GM23338 (cell line): ENCODE data around the gene NEK4. TPM values are rescaled to one million over a fixed set of nuclear protein-coding genes. Genes with fewer than 3 reads are reported as not detected.

Source experiments
- ATAC-seq: fragments of 200-7000 bp; cut with Tn5 transposase; 3 replicates; pipeline ENCODE4 v1.9.1; 2020
- DNase-seq: peaks from one replicate; pipeline ENCODE4 v3.0.0-alpha.2; 2015; ENCODE audit warnings: low spot score
- H2AFZ ChIP-seq: fragments of 200-600 bp; sonication (generic); 2 replicates; pipeline ENCODE4 v1.8.0; 2016; ENCODE audit warnings: antibody characterized with exemption, mild to moderate bottlenecking, moderate library complexity
- H3F3A ChIP-seq: fragments of 200-600 bp; sonication (generic); replicated peaks from 2 replicates; pipeline ENCODE4 v1.8.0; 2017; ENCODE audit warnings: antibody characterized with exemption, mixed run types, low read depth
- H3K27ac ChIP-seq: fragments of 200-600 bp; sonication (generic); 2 replicates; pipeline ENCODE4 v1.6.1; 2016; ENCODE audit warnings: low read depth
- H3K27me3 ChIP-seq: fragments of 200-600 bp; sonication (generic); 2 replicates; pipeline ENCODE4 v1.8.0; 2016; ENCODE audit warnings: mild to moderate bottlenecking, mixed run types, moderate library complexity; ENCODE audit not compliant: insufficient read depth
- H3K36me3 ChIP-seq: fragments of 200-600 bp; sonication (generic); 2 replicates; pipeline ENCODE4 v1.8.0; 2016; ENCODE audit warnings: mild to moderate bottlenecking; ENCODE audit not compliant: insufficient read depth
- H3K4me1 ChIP-seq: fragments of 200-600 bp; sonication (generic); 2 replicates; pipeline ENCODE4 v1.8.0; 2016; ENCODE audit warnings: mild to moderate bottlenecking, moderate library complexity; ENCODE audit not compliant: insufficient read depth
- H3K4me2 ChIP-seq: fragments of 200-600 bp; sonication (generic); 2 replicates; pipeline ENCODE4 v1.7.1; 2017; ENCODE audit warnings: mixed run types
- H3K4me3 ChIP-seq: fragments of 200-600 bp; sonication (generic); 2 replicates; pipeline ENCODE4 v1.6.1; 2016; ENCODE audit warnings: mixed run types
- H3K79me2 ChIP-seq: fragments of 200-600 bp; sonication (generic); replicated peaks from 2 replicates; pipeline ENCODE4 v1.8.0; 2017; ENCODE audit warnings: mild to moderate bottlenecking; ENCODE audit not compliant: insufficient read depth
- H3K9me2 ChIP-seq: fragments of 200-600 bp; sonication (generic); 2 replicates; pipeline ENCODE4 v1.8.0; 2017; ENCODE audit not compliant: insufficient read depth
- H4K20me1 ChIP-seq: fragments of 200-600 bp; sonication (generic); replicated peaks from 2 replicates; pipeline ENCODE4 v1.8.0; 2017; ENCODE audit warnings: mild to moderate bottlenecking; ENCODE audit not compliant: insufficient read depth
- H3K27ac Mint-ChIP-seq: 2 replicates; pipeline ENCODE4 v1.8.0; 2020; ENCODE audit warnings: inconsistent platforms, mild to moderate bottlenecking, moderate library complexity, mixed read lengths
- H3K27me3 Mint-ChIP-seq: 3 replicates; pipeline ENCODE4 v1.8.0; 2022; ENCODE audit warnings: low read depth, mild to moderate bottlenecking, moderate library complexity, mixed read lengths, inconsistent platforms; ENCODE audit not compliant: insufficient read depth, poor library complexity
- H3K36me3 Mint-ChIP-seq: 3 replicates; pipeline ENCODE4 v1.8.0; 2021; ENCODE audit warnings: low read depth, mild to moderate bottlenecking, inconsistent platforms, moderate library complexity, mixed read lengths
- H3K4me1 Mint-ChIP-seq: 3 replicates; pipeline ENCODE4 v1.8.0; 2020; ENCODE audit warnings: mild to moderate bottlenecking, inconsistent platforms, mixed read lengths
- H3K4me3 Mint-ChIP-seq: 3 replicates; pipeline ENCODE4 v1.8.0; 2021; ENCODE audit warnings: moderate library complexity, mild to moderate bottlenecking, inconsistent platforms, mixed read lengths
- H3K9me3 Mint-ChIP-seq: 3 replicates; pipeline ENCODE4 v1.8.0; 2020; ENCODE audit warnings: moderate library complexity, mild to moderate bottlenecking, inconsistent platforms, mixed read lengths
- CREB1 ChIP-seq: fragments of 250-450 bp; sonication (Bioruptor Pico); IDR thresholded peaks from 2 replicates; pipeline ENCODE4 v1.5.0; 2020; ENCODE audit warnings: low read depth, mild to moderate bottlenecking, moderate library complexity
- ETS1 ChIP-seq: IDR thresholded peaks from 2 replicates; pipeline ENCODE4 v1.6.1; 2016; ENCODE audit warnings: antibody characterized with exemption
- EZH2 ChIP-seq: fragments of 200-600 bp; sonication (generic); IDR thresholded peaks from one replicate; pipeline ENCODE4 v1.8.0; 2017; ENCODE audit warnings: antibody characterized with exemption, mild to moderate bottlenecking, low read depth; ENCODE audit not compliant: unreplicated experiment
- EZH2phosphoT487 ChIP-seq: fragments of 200-600 bp; sonication (generic); IDR thresholded peaks from one replicate; pipeline ENCODE4 v1.8.1; 2018; ENCODE audit warnings: antibody characterized with exemption; ENCODE audit not compliant: unreplicated experiment
- JUNB ChIP-seq: IDR thresholded peaks from one replicate; pipeline ENCODE4 v1.6.1; 2016; ENCODE audit warnings: antibody characterized with exemption; ENCODE audit not compliant: unreplicated experiment
- NANOG ChIP-seq: IDR thresholded peaks from 2 replicates; pipeline ENCODE4 v1.6.1; 2016; ENCODE audit warnings: antibody characterized with exemption, borderline replicate concordance
- POLR2AphosphoS5 ChIP-seq: IDR thresholded peaks from 2 replicates; pipeline ENCODE4 v1.6.1; 2016; ENCODE audit warnings: antibody characterized with exemption, low read depth
- ZNF114 ChIP-seq: fragments of 250-450 bp; sonication (Bioruptor Pico); IDR thresholded peaks from 2 replicates; pipeline ENCODE4 v1.5.0; 2020; ENCODE audit warnings: mild to moderate bottlenecking, moderate library complexity
- ZNF331 ChIP-seq: fragments of 250-450 bp; sonication (Bioruptor Pico); IDR thresholded peaks from 2 replicates; pipeline ENCODE4 v1.5.0; 2020; ENCODE audit warnings: low read depth, mild to moderate bottlenecking, moderate library complexity
- ZNF462 ChIP-seq: fragments of 250-450 bp; sonication (Bioruptor Pico); IDR thresholded peaks from 2 replicates; pipeline ENCODE4 v1.5.0; 2020; ENCODE audit warnings: mild to moderate bottlenecking, moderate library complexity
- polyA plus RNA-seq: library from polyadenylated mRNA; unstranded; fragments of >200 nt; fragmentation: Nextera tagmentation; extraction: Ambion mirVana; gene quantifications from 2 replicates; pipeline ENCODE4 v1.2.1, GENCODE V29; 2016
- total RNA-seq: library from RNA; depleted of rRNA; stranded (reverse); fragments of >200 nt; shearing (Covaris generic); gene quantifications from 2 replicates; pipeline ENCODE4 v1.2.3, GENCODE V29; 2014

NEK4 gene
- total and polyA plus RNA-seq, 2 experiments from 2014 or later: 8.6 to 42.7 TPM

GRCh38 chr3:52773361-52774065 lies 2.8 kb upstream of the NEK4 start:
- TF ChIP-seq EZH2phosphoT487 (no peak), ZNF114 (no peak), NANOG (no peak), CREB1 (CRISPR knock-in tag) (no peak), ETS1 (no peak), ZNF331 (CRISPR knock-in tag) (no peak), POLR2AphosphoS5 (no peak)
- H3K4me1 Mint-ChIP-seq: peaks cover 7% of the 10 kb centered on the region; the same call in 2 of the 3 replicates
- Histone ChIP-seq H3K36me3 (no peaks in the 10 kb centered on the region), H3K27ac (no peak overlapping the region), H3K79me2 (peaks cover 17% of the 10 kb centered on the region), H3F3A (0 out of 2 replicates have a peak, but pooled peaks cover 3% of the 10 kb centered on the region), H3K4me1 (peaks cover 8% of the 10 kb centered on the region), H2AFZ (no peak overlapping the region), H4K20me1 (no peaks in the 10 kb centered on the region), H3K9me2 (no peaks in the 10 kb centered on the region), H3K4me3 (no peak overlapping the region), H3K4me2 (no peak overlapping the region), H3K27me3 (no peaks in the 10 kb centered on the region)
- H3K27me3 Mint-ChIP-seq: peaks cover 5% of the 10 kb centered on the region
- no peak overlapping the region; the same call in 2 of the 3 replicates for H3K4me3 Mint-ChIP-seq
- no peaks in the 10 kb centered on the region for H3K36me3 Mint-ChIP-seq
- no peak overlapping the region for H3K27ac Mint-ChIP-seq
- DNase-seq: no peak
- ATAC-seq: no peak
- H3K9me3 Mint-ChIP-seq: no peaks in the 10 kb centered on the region

- peaks cover 8% of the 10 kb centered on the region; the same call in 1 of the 2 replicates for H4K20me1 ChIP-seq
- H3K27ac ChIP-seq: peak overlapping the region; percentile 89; the same call in 1 of the 2 replicates
- ATAC-seq (no peak), DNase-seq (no peak)
- no peaks in the 10 kb centered on the region for H3K27me3 ChIP-seq
- peak overlapping the region; percentile 96 for H3K4me2 ChIP-seq
- peaks cover 6% of the 10 kb centered on the region; the same call in 1 of the 2 replicates for H3K36me3 ChIP-seq
- H3K4me1 ChIP-seq: peaks cover 8% of the 10 kb centered on the region
- peaks cover 29% of the 10 kb centered on the region for H3K79me2 ChIP-seq
- Mint-ChIP-seq H3K4me3 (peak overlapping the region; percentile 86), H3K27me3 (peaks cover 8% of the 10 kb centered on the region), H3K4me1 (peaks cover 7% of the 10 kb centered on the region; the same call in 2 of the 3 replicates), H3K36me3 (peaks cover 11% of the 10 kb centered on the region; the same call in 2 of the 3 replicates), H3K9me3 (no peaks in the 10 kb centered on the region), H3K27ac (peak overlapping the region; percentile 97; the same call in 1 of the 2 replicates)
- H3F3A ChIP-seq: 0 out of 2 replicates have a peak, but pooled peaks cover 3% of the 10 kb centered on the region
- H3K4me3 ChIP-seq: peak overlapping the region; percentile 84
- peak overlapping the region; percentile 100; the same call in 1 of the 2 replicates for H2AFZ ChIP-seq
- no peaks in the 10 kb centered on the region for H3K9me2 ChIP-seq
- TF ChIP-seq EZH2 (no peak), NANOG (no peak), JUNB (no peak), ZNF114 (no peak), POLR2AphosphoS5 (no peak), ZNF462 (CRISPR knock-in tag) (no peak)
Measured at GRCh38 chr3:52771702-52772101, 962 bp upstream of the NEK4 start.
